Astrocyte (in vitro differentiated cells and primary cell): Measurements from ENCODE around the gene TENT5A. TPM values are rescaled to one million over a fixed set of nuclear protein-coding genes. Genes with fewer than 3 reads are reported as not detected.
A peak's percentile ranks its signal among the peaks of the same experiment; 100 is the strongest.
"Not testable (repeated sequence)": the region's sequence is repeated elsewhere in the genome, so short reads cannot be mapped to it uniquely, and the experiment has no call there.

Source experiments
- DNase-seq: peaks from one replicate; pipeline ENCODE4 v3.0.0-alpha.2; 2010; ENCODE audit warnings: low read depth
- FAIRE-seq: peaks from 2 replicates; lab custom pipeline; 2011; peaks lifted over from hg19 to GRCh38; lab: Jason Lieb, UNC
- H2AFZ ChIP-seq: 2 replicates; pipeline ENCODE4 v1.6.0; 2012; ENCODE audit warnings: low read depth, low read length, inconsistent platforms
- H3K27ac ChIP-seq: 2 replicates; pipeline ENCODE4 v1.5.1; 2011; ENCODE audit warnings: low read depth, low read length, inconsistent platforms
- H3K27me3 ChIP-seq: 2 replicates; pipeline ENCODE4 v1.6.0; 2011; ENCODE audit warnings: low read length, inconsistent platforms; ENCODE audit not compliant: insufficient read depth
- H3K36me3 ChIP-seq: 2 replicates; pipeline ENCODE4 v1.5.1; 2011; ENCODE audit warnings: low read length, inconsistent platforms; ENCODE audit not compliant: insufficient read depth
- H3K4me1 ChIP-seq: 2 replicates; pipeline ENCODE4 v1.5.1; 2011; ENCODE audit warnings: low read length, inconsistent platforms; ENCODE audit not compliant: insufficient read depth
- H3K4me2 ChIP-seq: 2 replicates; pipeline ENCODE4 v1.6.0; 2012; ENCODE audit warnings: low read length, inconsistent platforms
- H3K4me3 ChIP-seq: 2 replicates; pipeline ENCODE4 v1.5.1; 2011; ENCODE audit warnings: low read depth, mild to moderate bottlenecking, low read length, inconsistent platforms; ENCODE audit not compliant: insufficient read depth
- H3K79me2 ChIP-seq: 2 replicates; pipeline ENCODE4 v1.6.0; 2012; ENCODE audit warnings: mild to moderate bottlenecking, low read length, inconsistent platforms; ENCODE audit not compliant: insufficient read depth
- H3K9ac ChIP-seq: 2 replicates; pipeline ENCODE4 v1.6.0; 2012; ENCODE audit warnings: mild to moderate bottlenecking, low read length, inconsistent platforms
- H3K9me3 ChIP-seq: 2 replicates; pipeline ENCODE4 v1.5.1; 2012; ENCODE audit warnings: low read depth, mild to moderate bottlenecking, low read length, inconsistent platforms; ENCODE audit not compliant: insufficient read depth
- H4K20me1 ChIP-seq: 2 replicates; pipeline ENCODE4 v1.6.0; 2012; ENCODE audit warnings: low read length, inconsistent platforms; ENCODE audit not compliant: insufficient read depth
- H3K27ac Mint-ChIP-seq: one replicate; pipeline ENCODE4 v1.8.0; 2021; ENCODE audit warnings: mild to moderate bottlenecking, mixed read lengths; ENCODE audit not compliant: unreplicated experiment
- H3K27me3 Mint-ChIP-seq: one replicate; pipeline ENCODE4 v1.8.0; 2021; ENCODE audit warnings: low read depth, mixed read lengths; ENCODE audit not compliant: unreplicated experiment
- H3K36me3 Mint-ChIP-seq: one replicate; pipeline ENCODE4 v1.8.0; 2021; ENCODE audit warnings: low read depth, mixed read lengths; ENCODE audit not compliant: unreplicated experiment
- H3K4me1 Mint-ChIP-seq: one replicate; pipeline ENCODE4 v1.8.0; 2021; ENCODE audit warnings: low read depth, mixed read lengths; ENCODE audit not compliant: unreplicated experiment
- H3K4me3 Mint-ChIP-seq: one replicate; pipeline ENCODE4 v1.8.0; 2021; ENCODE audit warnings: mild to moderate bottlenecking, moderate library complexity, mixed read lengths; ENCODE audit not compliant: unreplicated experiment
- H3K9me3 Mint-ChIP-seq: one replicate; pipeline ENCODE4 v1.8.0; 2021; ENCODE audit warnings: mild to moderate bottlenecking, mixed read lengths; ENCODE audit not compliant: unreplicated experiment
- CTCF ChIP-seq: IDR thresholded peaks from 2 replicates; pipeline ENCODE4 v1.5.1; 2011; ENCODE audit warnings: low read depth, mild to moderate bottlenecking, inconsistent platforms, low read length, moderate library complexity; ENCODE audit not compliant: insufficient read depth
- EZH2 ChIP-seq: IDR thresholded peaks from 2 replicates; pipeline ENCODE4 v1.6.1; 2012; ENCODE audit warnings: mild to moderate bottlenecking, low read length, inconsistent platforms; ENCODE audit not compliant: insufficient read depth
- total RNA-seq: library from RNA; stranded (reverse); gene quantifications from 2 replicates; pipeline ENCODE4 v1.2.1, GENCODE V29; 2021

TENT5A gene
- total RNA-seq, 1 donor from 2014 or later, result 17.8 TPM

GRCh38 chr6:81743649-81744048 is 8.8 kb downstream of the TENT5A start:
- Histone ChIP-seq H3K79me2 (peaks cover 10% of the 10 kb centered on the region), H3K9me3 (no peaks in the 10 kb centered on the region), H3K4me3 (no peak overlapping the region), H3K4me1 (no peaks in the 10 kb centered on the region), H4K20me1 (peaks cover 8% of the 10 kb centered on the region), H3K27ac (no peak overlapping the region), H3K36me3 (peaks cover 4% of the 10 kb centered on the region), H2AFZ (no peak overlapping the region), H3K27me3 (no peaks in the 10 kb centered on the region), H3K4me2 (no peak overlapping the region), H3K9ac (no peak overlapping the region)
- Mint-ChIP-seq H3K36me3 (peaks cover 9% of the 10 kb centered on the region), H3K9me3 (no peaks in the 10 kb centered on the region), H3K27me3 (no peaks in the 10 kb centered on the region), H3K27ac (no peak overlapping the region), H3K4me3 (no peak overlapping the region), H3K4me1 (peaks cover 13% of the 10 kb centered on the region)
- FAIRE-seq (no peak), DNase-seq (peak; percentile 59)
- no peak for TF ChIP-seq EZH2

GRCh38 chr6:81741689-81742088 is 10.8 kb downstream of the TENT5A start:
- no peaks in the 10 kb centered on the region for H3K27me3 Mint-ChIP-seq
- FAIRE-seq, result no peak

GRCh38 chr6:81740591-81740990 is 11.9 kb downstream of the TENT5A start:
- not testable (repeated sequence) for H4K20me1 ChIP-seq, H3K27me3 ChIP-seq, H3K27ac Mint-ChIP-seq, H3K36me3 Mint-ChIP-seq, H3K27ac ChIP-seq, H3K4me3 ChIP-seq, H3K4me2 ChIP-seq, H3K36me3 ChIP-seq, H3K9me3 ChIP-seq, FAIRE-seq, H3K9me3 Mint-ChIP-seq, H3K79me2 ChIP-seq, H3K4me1 ChIP-seq, H3K4me3 Mint-ChIP-seq, H3K27me3 Mint-ChIP-seq, DNase-seq, H3K9ac ChIP-seq, H2AFZ ChIP-seq
- peaks cover 10% of the 10 kb centered on the region for H3K4me1 Mint-ChIP-seq

More at GRCh38 chr6:81741689-81742088, 10.8 kb downstream of the TENT5A start:
- Histone ChIP-seq H2AFZ (no peak overlapping the region), H3K27me3 (no peaks in the 10 kb centered on the region), H3K27ac (no peak overlapping the region), H3K4me1 (no peaks in the 10 kb centered on the region), H3K79me2 (peaks cover 4% of the 10 kb centered on the region), H3K4me2 (no peak overlapping the region), H3K9me3 (no peaks in the 10 kb centered on the region), H3K9ac (no peak overlapping the region), H4K20me1 (no peaks in the 10 kb centered on the region), H3K36me3 (no peaks in the 10 kb centered on the region), H3K4me3 (no peak overlapping the region)
- Mint-ChIP-seq H3K9me3 (no peaks in the 10 kb centered on the region), H3K36me3 (peaks cover 9% of the 10 kb centered on the region), H3K4me3 (no peak overlapping the region), H3K27ac (no peak overlapping the region), H3K4me1 (peaks cover 10% of the 10 kb centered on the region)
- DNase-seq, result no peak
- TF ChIP-seq CTCF (no peak), EZH2 (no peak)
